GM12878 (cell line): ENCODE data around the gene IL22. TPM values are rescaled to one million over a fixed set of nuclear protein-coding genes. Genes with fewer than 3 reads are reported as not detected.

Experiments
- DPF2 ChIP-seq: fragments of 450-650 bp; IDR thresholded peaks from 2 replicates; pipeline ENCODE4 v1.6.1; 2017; ENCODE audit warnings: mild to moderate bottlenecking
- ZNF274 ChIP-seq: IDR thresholded peaks from one replicate; pipeline ENCODE4 v1.8.0; 2011; ENCODE audit not compliant: insufficient read length, insufficient read depth
- polyA plus RNA-seq, 11 experiments: library from polyadenylated mRNA; depleted of rRNA in 4 of 11; unstranded in 6 of 11; stranded (reverse) in 5 of 11; fragments of >200 nt; fragmentation: Nextera tagmentation in 4 of 11; fragmentation: Illumina TruSeq in 1 of 11; extraction: Ambion mirVana in 4 of 11; extraction: Trizol in 1 of 11; gene quantifications; 1 replicate in 1 of 11; 2 replicates in 10 of 11; pipeline versions ENCODE4 v1.2.1 to v1.2.3, GENCODE V29; 2011 to 2016; ENCODE audit warnings: inconsistent platforms in 2 of 11, missing spikeins in 2 of 11, low read depth in 1 of 11
- total RNA-seq, 4 experiments: library from RNA; depleted of rRNA in 3 of 4; stranded (reverse); fragments of >200 nt in 3 of 4; fragmentation: Illumina TruSeq in 1 of 4; extraction: Trizol in 1 of 4; gene quantifications; 2 replicates each; pipeline versions ENCODE4 v1.2.1 to v1.2.3, GENCODE V29; 2013 to 2021

The IL22 gene
- total and polyA plus RNA-seq, 10 of the 15 experiments (the other 5 are each of a cell fraction or from before 2014, with no cell fraction given), result not detected

DNA sequence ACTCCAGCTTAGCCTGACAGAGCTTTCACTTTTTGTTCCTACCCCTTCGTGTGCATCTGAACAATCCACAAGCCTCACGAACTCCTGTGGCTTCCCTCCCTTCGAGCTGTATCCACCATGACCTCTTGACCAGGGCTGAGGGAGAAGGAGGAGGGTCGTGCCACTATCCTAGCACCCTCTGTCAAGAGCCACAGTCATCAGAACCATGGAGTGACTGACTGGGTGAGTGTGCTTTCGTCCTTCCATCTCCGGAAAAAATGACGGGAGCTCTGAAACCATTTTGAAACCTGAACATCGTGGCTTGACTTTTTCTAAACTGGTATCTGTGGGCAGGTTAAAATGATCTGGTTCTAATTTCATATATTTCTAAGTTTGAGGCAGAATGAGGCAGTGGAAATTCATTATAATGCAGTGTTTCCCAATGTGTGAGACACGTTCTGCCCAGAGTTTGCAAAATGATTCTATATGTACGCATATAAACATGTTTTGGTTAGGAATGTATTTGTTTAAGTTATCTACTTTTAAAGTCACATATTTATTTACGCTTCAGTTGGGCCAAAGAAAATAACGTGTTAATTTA is 54.8 kb downstream of the IL22 start (continued):
- TF ChIP-seq DPF2, result no peak
- no peak for TF ChIP-seq ZNF274

Other genes with a start within 250 kb of the IL22 start
- 0.11 and 0.17 TPM in 2 replicates for gene IFNG, start 93.9 kb downstream of the IL22 start, total RNA-seq (2014; rRNA removed)
- 0.14 TPM in 1 of 2 replicates, not detected in the other for gene IFNG, start 93.9 kb downstream of the IL22 start, total RNA-seq (2014; rRNA removed; fragmentation: Illumina TruSeq; extraction: Trizol)
- 0.28 and 0.69 TPM in 2 replicates for gene IFNG, start 93.9 kb downstream of the IL22 start, total RNA-seq (2021)
- 1.4 and 2.5 TPM in 2 replicates for gene IFNG, start 93.9 kb downstream of the IL22 start, polyA plus RNA-seq (2011; rRNA removed)
- 0.10 and 0.36 TPM in 2 replicates for gene IFNG, start 93.9 kb downstream of the IL22 start, polyA plus RNA-seq (2014; fragmentation: Illumina TruSeq; extraction: Trizol)
- gene IFNG, start 93.9 kb downstream of the IL22 start, polyA plus RNA-seq (2014; fragmentation: Nextera tagmentation; extraction: Ambion mirVana), result under 1 TPM; 0.23 to 0.66 TPM
- gene IFNG, start 93.9 kb downstream of the IL22 start, polyA plus RNA-seq (2014; rRNA removed), result 0.10 and 0.54 TPM in 2 replicates
- gene IFNG, start 93.9 kb downstream of the IL22 start, polyA plus RNA-seq (2016; fragmentation: Nextera tagmentation; extraction: Ambion mirVana), result under 1 TPM in 1 of 2 experiments, not detected in 1; 0.23 TPM
- gene IL26, start 27.8 kb downstream of the IL22 start, total RNA-seq (2014; rRNA removed), result not detected in 2 replicates
- not detected in 2 replicates for gene IL26, start 27.8 kb downstream of the IL22 start, total RNA-seq (2014; rRNA removed; fragmentation: Illumina TruSeq; extraction: Trizol)
- gene IL26, start 27.8 kb downstream of the IL22 start, total RNA-seq (2021), result not detected in 2 replicates
- gene IL26, start 27.8 kb downstream of the IL22 start, polyA plus RNA-seq (2011; rRNA removed), result not detected in 2 replicates
- gene IL26, start 27.8 kb downstream of the IL22 start, polyA plus RNA-seq (2014; fragmentation: Illumina TruSeq; extraction: Trizol), result not detected in 2 replicates
- gene IL26, start 27.8 kb downstream of the IL22 start, polyA plus RNA-seq (2014; fragmentation: Nextera tagmentation; extraction: Ambion mirVana), result not detected
- gene IL26, start 27.8 kb downstream of the IL22 start, polyA plus RNA-seq (2014; rRNA removed), result not detected in 2 replicates
- not detected for gene IL26, start 27.8 kb downstream of the IL22 start, polyA plus RNA-seq (2016; fragmentation: Nextera tagmentation; extraction: Ambion mirVana)
- 17.1 and 19.8 TPM in 2 replicates for gene MDM1, start 78.8 kb upstream of the IL22 start, total RNA-seq (2014; rRNA removed)
- gene MDM1, start 78.8 kb upstream of the IL22 start, total RNA-seq (2014; rRNA removed; fragmentation: Illumina TruSeq; extraction: Trizol), result 20.9 and 22.5 TPM in 2 replicates
- gene MDM1, start 78.8 kb upstream of the IL22 start, total RNA-seq (2021), result 14.6 and 16.3 TPM in 2 replicates
- 23.4 and 35.5 TPM in 2 replicates for gene MDM1, start 78.8 kb upstream of the IL22 start, polyA plus RNA-seq (2011; rRNA removed)
- 21.1 and 23.8 TPM in 2 replicates for gene MDM1, start 78.8 kb upstream of the IL22 start, polyA plus RNA-seq (2014; fragmentation: Illumina TruSeq; extraction: Trizol)
- 10 to 100 TPM; 10.1 to 10.6 TPM for gene MDM1, start 78.8 kb upstream of the IL22 start, polyA plus RNA-seq (2014; fragmentation: Nextera tagmentation; extraction: Ambion mirVana)
- 15.6 and 16.1 TPM in 2 replicates for gene MDM1, start 78.8 kb upstream of the IL22 start, polyA plus RNA-seq (2014; rRNA removed)
- 10 to 100 TPM; 15.9 to 25.3 TPM for gene MDM1, start 78.8 kb upstream of the IL22 start, polyA plus RNA-seq (2016; fragmentation: Nextera tagmentation; extraction: Ambion mirVana)